Neuronal stem cell (in vitro differentiated cells): ENCODE measurements around the gene SMS.
A peak's percentile ranks its signal among the peaks of the same experiment; 100 is the strongest.

ENCODE experiments used
- DNase-seq: peaks from one replicate; pipeline ENCODE4 v3.0.0-alpha.2; 2013; ENCODE audit warnings: low spot score
- H2AFZ ChIP-seq: one replicate; pipeline ENCODE4 v1.6.1; 2013; ENCODE audit warnings: mild to moderate bottlenecking, low read length, inconsistent platforms
- H2AK5ac ChIP-seq: 2 replicates; pipeline ENCODE4 v1.6.1; 2013; ENCODE audit warnings: low read depth, mild to moderate bottlenecking, inconsistent platforms, low read length, moderate library complexity, mixed read lengths
- H2BK120ac ChIP-seq: 2 replicates; pipeline ENCODE4 v1.6.1; 2013; ENCODE audit warnings: low read depth, mild to moderate bottlenecking, inconsistent platforms, low read length, moderate library complexity, mixed read lengths
- H2BK12ac ChIP-seq: one replicate; pipeline ENCODE4 v1.6.1; 2013; ENCODE audit warnings: low read length, inconsistent platforms
- H2BK15ac ChIP-seq: 2 replicates; pipeline ENCODE4 v1.6.1; 2013; ENCODE audit warnings: mild to moderate bottlenecking, low read length, inconsistent platforms, mixed read lengths
- H2BK5ac ChIP-seq: one replicate; pipeline ENCODE4 v1.6.1; 2013; ENCODE audit warnings: inconsistent platforms, mild to moderate bottlenecking, low read length, moderate library complexity
- H3K14ac ChIP-seq: one replicate; pipeline ENCODE4 v1.6.1; 2013; ENCODE audit warnings: low read length, inconsistent platforms
- H3K18ac ChIP-seq: 2 replicates; pipeline ENCODE4 v1.6.1; 2013; ENCODE audit warnings: low read length, inconsistent platforms
- H3K23ac ChIP-seq: 2 replicates; pipeline ENCODE4 v1.6.1; 2013; ENCODE audit warnings: low read depth, mild to moderate bottlenecking, mixed read lengths, low read length, inconsistent platforms; ENCODE audit not compliant: poor library complexity
- H3K27ac ChIP-seq: replicated peaks from 3 replicates; pipeline ENCODE4 v1.5.1; 2013; ENCODE audit warnings: low read length, inconsistent platforms
- H3K27me3 ChIP-seq, 3 experiments: 2 replicates each; pipeline ENCODE4 v1.6.1; 2013; ENCODE audit warnings: low read length in 3 of 3, mild to moderate bottlenecking in 2 of 3, inconsistent platforms in 1 of 3, low read depth in 1 of 3, mixed read lengths in 1 of 3, moderate library complexity in 1 of 3; ENCODE audit not compliant: control insufficient read depth in 3 of 3, insufficient read depth in 3 of 3
- H3K36me3 ChIP-seq, 2 donors: replicated peaks in 1 of 2; 2 replicates each; pipeline ENCODE4 v1.6.1; 2013; ENCODE audit warnings: low read length in 2 of 2; ENCODE audit not compliant: control insufficient read depth in 2 of 2, insufficient read depth in 2 of 2
- H3K4ac ChIP-seq: 2 replicates; pipeline ENCODE4 v1.6.1; 2013; ENCODE audit warnings: inconsistent platforms, mild to moderate bottlenecking, low read length, moderate library complexity
- H3K4me1 ChIP-seq, 2 donors: 1 replicate in 1 of 2; 2 replicates in 1 of 2; pipeline ENCODE4 v1.6.1; 2013; ENCODE audit warnings: low read length in 2 of 2, low read depth in 1 of 2; ENCODE audit not compliant: control insufficient read depth in 2 of 2, insufficient read depth in 1 of 2
- H3K4me2 ChIP-seq: one replicate; pipeline ENCODE4 v1.6.1; 2013; ENCODE audit warnings: mild to moderate bottlenecking, low read length, inconsistent platforms; ENCODE audit not compliant: insufficient read depth, poor library complexity, severe bottlenecking
- H3K4me3 ChIP-seq, 2 donors: 2 replicates each; pipeline ENCODE4 v1.5.1; 2013; ENCODE audit warnings: low read length in 2 of 2, mild to moderate bottlenecking in 2 of 2, inconsistent platforms in 1 of 2, moderate library complexity in 1 of 2
- H3K79me1 ChIP-seq: one replicate; pipeline ENCODE4 v1.6.1; 2013; ENCODE audit warnings: low read depth, mild to moderate bottlenecking, inconsistent platforms, low read length, moderate library complexity
- H3K9ac ChIP-seq: one replicate; pipeline ENCODE4 v1.6.1; 2013; ENCODE audit warnings: mild to moderate bottlenecking, low read depth, low read length, inconsistent platforms; ENCODE audit not compliant: poor library complexity
- H3K9me3 ChIP-seq, 2 donors: replicated peaks in 1 of 2; 2 replicates each; pipeline versions ENCODE3 to v1.6.1; 2013; ENCODE audit warnings: low read length in 2 of 2, mild to moderate bottlenecking in 2 of 2, inconsistent platforms in 1 of 2, low read depth in 1 of 2, mixed read lengths in 1 of 2, moderate library complexity in 1 of 2; ENCODE audit not compliant: control insufficient read depth in 2 of 2, insufficient read depth in 1 of 2
- H4K8ac ChIP-seq: one replicate; pipeline ENCODE4 v1.6.1; 2013; ENCODE audit warnings: low read depth, mild to moderate bottlenecking, inconsistent platforms, low read length, moderate library complexity
- H4K91ac ChIP-seq: one replicate; pipeline ENCODE4 v1.6.1; 2013; ENCODE audit warnings: low read length, low read depth, mild to moderate bottlenecking, inconsistent platforms; ENCODE audit not compliant: poor library complexity
- WGBS, 2 donors: extraction: QIAGEN DNeasy Blood & Tissue Kit; methylation state at CpG; one replicate each; pipeline ENCODE4 v1.1.7; 2013; ENCODE audit warnings: missing lambda C conversion rate in 2 of 2, mixed read lengths in 1 of 2; ENCODE audit not compliant: insufficient read length in 2 of 2, insufficient replicate concordance in 1 of 2; ENCODE audit errors: extremely low coverage in 2 of 2; 5-methylcytosine and 5-hydroxymethylcytosine counted together

Gene SMS

DNA sequence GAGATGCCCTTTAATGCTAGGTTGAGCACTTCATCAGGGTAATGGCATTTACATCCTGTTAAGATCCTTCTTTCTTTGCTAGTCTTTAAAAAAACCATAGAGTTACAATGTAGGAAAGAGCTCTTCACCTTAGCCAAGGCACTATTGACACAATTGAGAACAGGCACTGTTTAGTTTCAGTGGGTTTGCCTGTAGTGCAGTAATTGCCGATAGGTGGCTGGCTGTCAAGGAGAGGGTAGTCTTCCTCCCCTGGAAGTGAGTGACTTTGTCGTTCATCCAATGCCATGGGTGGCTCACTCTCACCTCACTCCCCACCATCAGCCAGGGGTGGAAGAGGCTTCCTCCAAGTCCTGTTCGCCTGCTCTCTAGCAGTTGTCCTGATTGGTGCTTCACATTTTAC, 34.7 kb downstream of the SMS start:
- Histone ChIP-seq H3K14ac (no peak overlapping the region), H4K91ac (no peak overlapping the region), H3K4me3 (no peak overlapping the region), H2BK15ac (no peak overlapping the region), H2BK12ac (no peak overlapping the region), H2BK120ac (no peak overlapping the region), H3K9ac (no peak overlapping the region), H4K8ac (no peak overlapping the region), H3K4me2 (no peak overlapping the region), H3K36me3 (peaks cover 5 to 89% of the 10 kb centered on the region in 2 donors), H3K27me3 (no peaks in the 10 kb centered on the region), H3K23ac (no peak overlapping the region), H2AFZ (peak overlapping the region; percentile 47), H3K18ac (no peak overlapping the region), H3K9me3 (no peaks in the 10 kb centered on the region), H3K4me1 (no peaks in the 10 kb centered on the region), H3K27ac (no peak overlapping the region), H3K79me1 (no peaks in the 10 kb centered on the region), H3K4ac (no peak overlapping the region), H2BK5ac (no peak overlapping the region), H2AK5ac (no peak overlapping the region)
- no CpG with 5 or more reads among the region's 3 CpGs for WGBS, 2 donors
- no peak for DNase-seq

GRCh38 chrX:21975812-21976211, 35.3 kb downstream of the SMS start:
- Histone ChIP-seq H3K18ac (no peak overlapping the region), H2AK5ac (no peak overlapping the region), H3K36me3 (peaks cover 5 to 87% of the 10 kb centered on the region in 2 donors), H3K79me1 (no peaks in the 10 kb centered on the region), H3K9ac (no peak overlapping the region), H3K9me3 (no peaks in the 10 kb centered on the region), H4K91ac (no peak overlapping the region), H2AFZ (peak overlapping the region; percentile 47), H2BK15ac (no peak overlapping the region), H3K27me3 (no peaks in the 10 kb centered on the region), H2BK120ac (no peak overlapping the region), H2BK5ac (no peak overlapping the region), H3K4me1 (no peaks in the 10 kb centered on the region), H3K14ac (no peak overlapping the region), H3K4ac (no peak overlapping the region), H4K8ac (no peak overlapping the region), H3K23ac (no peak overlapping the region), H3K4me2 (no peak overlapping the region), H3K4me3 (no peak overlapping the region), H3K27ac (no peak overlapping the region), H2BK12ac (no peak overlapping the region)
- no peak for DNase-seq
- whole genome bisulfite sequencing, 2 donors = no CpG with 5 or more reads among the region's 6 CpGs

GRCh38 chrX:21978346-21978745, 37.8 kb downstream of the SMS start:
- no peak overlapping the region for H2AK5ac ChIP-seq
- H3K4me1 ChIP-seq = no peaks in the 10 kb centered on the region
- no peak overlapping the region for H3K23ac ChIP-seq
- H3K9me3 ChIP-seq = no peaks in the 10 kb centered on the region
- no peaks in the 10 kb centered on the region for H3K79me1 ChIP-seq
- no peak overlapping the region for H3K18ac ChIP-seq
- no peak overlapping the region for H3K27ac ChIP-seq
- no peak overlapping the region for H4K8ac ChIP-seq
- H2BK12ac ChIP-seq = no peak overlapping the region
- no peak overlapping the region for H2BK15ac ChIP-seq
- H3K4ac ChIP-seq = no peak overlapping the region
- no peak overlapping the region for H4K91ac ChIP-seq
- no peak overlapping the region for H2AFZ ChIP-seq
- H2BK5ac ChIP-seq = no peak overlapping the region
- H3K27me3 ChIP-seq = no peaks in the 10 kb centered on the region
- H3K4me3 ChIP-seq = no peak overlapping the region
- WGBS, 2 donors = no CpG with 5 or more reads among the region's 5 CpGs
- no peak overlapping the region for H3K9ac ChIP-seq
- H3K36me3 ChIP-seq = peaks cover 5 to 75% of the 10 kb centered on the region in 2 donors
- H3K4me2 ChIP-seq = no peak overlapping the region
- no peak overlapping the region for H3K14ac ChIP-seq
- DNase-seq = no peak
- no peak overlapping the region for H2BK120ac ChIP-seq

- Histone ChIP-seq H3K4me1 (peaks cover 0 to 2% of the 10 kb centered on the region in 2 donors), H4K8ac (no peak overlapping the region)
- WGBS, 2 donors = no CpG with 5 or more reads among the region's 6 CpGs
Observed at GRCh38 chrX:21982311-21982710, 41.8 kb downstream of the SMS start.

More at GRCh38 chrX:21982311-21982710, 41.8 kb downstream of the SMS start:
- H2BK12ac ChIP-seq = no peak overlapping the region
- no peak overlapping the region for H3K9ac ChIP-seq
- no peaks in the 10 kb centered on the region for H3K9me3 ChIP-seq
- H4K91ac ChIP-seq = no peak overlapping the region
- H3K27me3 ChIP-seq = no peaks in the 10 kb centered on the region
- H3K23ac ChIP-seq = no peak overlapping the region
- peaks cover 0 to 62% of the 10 kb centered on the region in 2 donors for H3K36me3 ChIP-seq
- H2AFZ ChIP-seq = no peak overlapping the region
- no peak overlapping the region for H3K14ac ChIP-seq
- DNase-seq = no peak
- no peak overlapping the region for H3K4me2 ChIP-seq
- H2AK5ac ChIP-seq = no peak overlapping the region
- H2BK5ac ChIP-seq = no peak overlapping the region
- no peak overlapping the region for H3K4ac ChIP-seq
- H3K4me3 ChIP-seq = no peak overlapping the region
- no peak overlapping the region for H3K27ac ChIP-seq
- H2BK15ac ChIP-seq = no peak overlapping the region
- no peaks in the 10 kb centered on the region for H3K79me1 ChIP-seq
- no peak overlapping the region for H2BK120ac ChIP-seq
- no peak overlapping the region for H3K18ac ChIP-seq
